T-helper 17 cell (primary cell): ENCODE data around the gene TBC1D21. TPM values are rescaled to one million over a fixed set of nuclear protein-coding genes. Genes with fewer than 3 reads are reported as not detected.
A peak's percentile ranks its signal among the peaks of the same experiment; 100 is the strongest.

Experiments used
- ATAC-seq: fragments of 150-1000 bp; cut with Tn5 transposase; 2 replicates; pipeline ENCODE4 v1.10.0; 2021; ENCODE audit warnings: mild to moderate bottlenecking, moderate library complexity
- DNase-seq, 3 donors: peaks; one replicate each; pipeline versions ENCODE4 v3.0.0 to v3.0.0-alpha.2; 2020 to 2021
- H3K9me3 ChIP-seq: one replicate; pipeline ENCODE4 v1.7.0; 2013; ENCODE audit warnings: low read length, mild to moderate bottlenecking; ENCODE audit not compliant: control insufficient read depth, poor library complexity, severe bottlenecking
- H3K27ac Mint-ChIP-seq: one replicate; pipeline ENCODE4 v1.8.0; 2022; ENCODE audit warnings: mild to moderate bottlenecking, moderate library complexity, mixed read lengths
- H3K27me3 Mint-ChIP-seq: one replicate; pipeline ENCODE4 v1.8.0; 2022; ENCODE audit warnings: mixed read lengths
- H3K36me3 Mint-ChIP-seq: one replicate; pipeline ENCODE4 v1.8.0; 2022; ENCODE audit warnings: low read depth, mixed read lengths
- H3K4me1 Mint-ChIP-seq: one replicate; pipeline ENCODE4 v1.8.0; 2022; ENCODE audit warnings: mild to moderate bottlenecking, mixed read lengths
- H3K4me3 Mint-ChIP-seq: one replicate; pipeline ENCODE4 v1.8.0; 2022; ENCODE audit warnings: mild to moderate bottlenecking, moderate library complexity, mixed read lengths
- total RNA-seq, 4 donors: library from RNA in 2 of 4; stranded (reverse) in 2 of 4; gene quantifications; one replicate each; pipeline ENCODE4 v1.2.3 and lab custom pipeline; 2022 to 2026

TBC1D21 gene
- total RNA-seq, 2 donors from 2014 or later, result not detected

GRCh38 chr15:73900095-73900712, 26.8 kb downstream of the TBC1D21 start:
- DNase-seq (no peak), ATAC-seq (no peak)
- peaks cover 5% of the 10 kb centered on the region for H3K36me3 Mint-ChIP-seq
- H3K27me3 Mint-ChIP-seq, result no peaks in the 10 kb centered on the region
- peaks cover 15% of the 10 kb centered on the region for H3K4me1 Mint-ChIP-seq
- peak overlapping the region; percentile 37 for H3K27ac Mint-ChIP-seq
- no peaks in the 10 kb centered on the region for H3K9me3 ChIP-seq
- no peak overlapping the region for H3K4me3 Mint-ChIP-seq

- H3K9me3 ChIP-seq, result no peaks in the 10 kb centered on the region
- H3K4me1 Mint-ChIP-seq, result peaks cover 12% of the 10 kb centered on the region
- ATAC-seq, result no peak
- peaks cover 6% of the 10 kb centered on the region for H3K36me3 Mint-ChIP-seq
- no peaks in the 10 kb centered on the region for H3K27me3 Mint-ChIP-seq
- H3K4me3 Mint-ChIP-seq, result no peak overlapping the region
- DNase-seq, result no peak
- H3K27ac Mint-ChIP-seq, result no peak overlapping the region
These were observed 27.9 kb downstream of the TBC1D21 start for GRCh38 chr15:73901126-73901810.

DNA sequence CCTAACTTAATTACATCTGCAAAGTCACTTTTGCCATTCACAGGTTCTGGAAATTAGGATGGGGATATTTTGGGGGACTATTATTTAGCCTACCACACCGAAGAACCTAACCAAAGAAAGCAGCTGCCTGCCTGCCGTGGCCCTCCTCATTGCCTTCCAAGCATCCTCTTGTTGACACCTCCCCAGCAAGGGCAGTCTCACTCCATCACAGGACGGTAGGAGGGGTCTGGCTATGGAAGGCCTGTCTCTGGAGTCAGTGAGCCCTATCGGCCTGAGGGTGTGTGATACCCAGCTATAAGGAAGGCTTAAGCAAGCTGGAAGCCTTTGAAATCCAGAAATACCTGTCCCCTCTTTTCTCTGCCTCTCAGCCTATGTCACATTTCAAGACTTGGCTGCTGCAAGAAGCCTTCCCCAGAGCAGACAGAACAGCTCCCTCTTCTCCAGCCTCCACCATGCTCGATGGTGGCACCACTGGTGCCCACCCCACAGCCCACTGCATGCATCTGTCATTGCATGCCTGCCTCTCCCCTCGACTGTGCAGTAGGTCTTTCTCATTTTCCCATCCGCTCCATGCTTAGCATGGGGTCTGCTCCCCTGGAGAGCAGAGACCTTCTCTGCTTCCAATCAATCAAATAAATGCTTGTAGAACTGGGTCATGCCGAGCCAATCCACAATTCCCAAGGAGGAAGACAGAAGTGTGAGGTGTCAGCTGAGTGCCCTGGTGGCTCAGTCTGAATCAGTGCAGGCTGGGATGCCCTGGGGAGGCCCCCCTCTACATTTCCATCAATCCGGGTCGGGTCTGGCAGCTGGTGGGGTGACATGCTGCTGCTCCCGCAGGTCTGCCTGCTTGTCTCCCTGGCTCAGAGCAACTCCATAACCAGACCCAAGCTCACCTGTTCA, 29.0 kb downstream of the TBC1D21 start:
- Mint-ChIP-seq H3K27ac (peak overlapping the region; percentile 68), H3K27me3 (no peaks in the 10 kb centered on the region), H3K36me3 (peaks cover 9% of the 10 kb centered on the region), H3K4me1 (peaks cover 8% of the 10 kb centered on the region), H3K4me3 (no peak overlapping the region)
- H3K9me3 ChIP-seq, result no peaks in the 10 kb centered on the region
- ATAC-seq (no peak), DNase-seq (no peak)

GRCh38 chr15:73904026-73904815, 30.9 kb downstream of the TBC1D21 start:
- DNase-seq (no peak), ATAC-seq (no peak)
- Mint-ChIP-seq H3K4me1 (peaks cover 11% of the 10 kb centered on the region), H3K4me3 (no peak overlapping the region), H3K27me3 (no peaks in the 10 kb centered on the region), H3K36me3 (peaks cover 10% of the 10 kb centered on the region), H3K27ac (no peak overlapping the region)
- no peaks in the 10 kb centered on the region for H3K9me3 ChIP-seq

DNA sequence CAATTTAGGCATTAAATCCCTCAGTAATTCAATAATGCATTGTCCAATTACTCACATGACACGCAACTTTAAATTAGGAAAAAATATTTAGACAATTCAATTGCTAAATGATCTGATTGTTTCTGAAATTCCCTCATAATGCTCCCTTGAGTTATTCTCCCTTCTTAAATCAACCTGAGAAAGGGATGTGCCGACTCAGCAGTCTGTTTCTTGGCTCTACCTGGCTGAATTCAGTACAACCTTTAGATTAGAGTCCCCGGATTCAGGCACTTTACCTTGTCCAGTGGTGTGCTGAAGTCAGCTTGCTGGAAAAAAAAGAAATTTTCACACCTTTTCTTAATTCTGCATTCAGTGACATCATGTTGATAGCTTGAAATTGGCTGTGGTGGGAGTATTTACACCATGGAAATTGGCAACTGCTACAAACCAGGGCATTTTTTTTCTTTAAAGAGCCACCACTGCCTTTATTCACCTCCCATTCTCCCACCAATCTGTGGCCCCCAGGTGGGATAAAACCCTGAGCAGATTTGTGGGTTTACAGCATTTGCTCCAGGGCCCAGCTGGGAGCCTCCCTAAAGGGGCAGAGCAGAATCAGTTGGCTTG, 32.0 kb downstream of the TBC1D21 start:
- Mint-ChIP-seq H3K27ac (no peak overlapping the region), H3K4me1 (peaks cover 11% of the 10 kb centered on the region), H3K27me3 (no peaks in the 10 kb centered on the region), H3K4me3 (no peak overlapping the region), H3K36me3 (peaks cover 10% of the 10 kb centered on the region)
- H3K9me3 ChIP-seq, result no peaks in the 10 kb centered on the region
- no peak for DNase-seq
- no peak for ATAC-seq

GRCh38 chr15:73906346-73907034, 33.1 kb downstream of the TBC1D21 start:
- no peaks in the 10 kb centered on the region for H3K27me3 Mint-ChIP-seq

DNA sequence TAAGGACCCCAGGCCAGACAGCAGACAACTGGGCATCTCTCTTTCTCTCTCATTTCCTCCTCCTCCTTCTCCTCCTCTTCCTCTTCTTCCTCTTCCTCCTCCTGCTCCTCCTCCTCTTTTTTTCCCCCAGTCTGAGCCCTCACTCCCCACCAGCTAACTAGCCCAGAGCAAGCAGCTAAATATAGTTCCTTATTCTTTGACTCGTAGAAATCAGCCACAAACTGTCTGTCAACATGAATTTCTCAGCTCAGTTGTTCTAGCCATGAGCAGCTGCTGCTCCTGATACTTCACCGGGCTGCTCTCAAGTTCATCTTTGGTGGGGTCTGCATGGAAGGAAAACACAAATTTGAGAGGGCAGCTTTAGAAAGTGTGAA, 33.7 kb downstream of the TBC1D21 start:
- H3K27ac Mint-ChIP-seq, result no peak overlapping the region
- ATAC-seq (no peak), DNase-seq (no peak)
- peaks cover 9% of the 10 kb centered on the region for H3K4me1 Mint-ChIP-seq
- H3K36me3 Mint-ChIP-seq, result peaks cover 11% of the 10 kb centered on the region
- H3K9me3 ChIP-seq, result no peaks in the 10 kb centered on the region
- no peaks in the 10 kb centered on the region for H3K27me3 Mint-ChIP-seq
- no peak overlapping the region for H3K4me3 Mint-ChIP-seq

More at GRCh38 chr15:73906346-73907034, 33.1 kb downstream of the TBC1D21 start:
- no peak overlapping the region for H3K4me3 Mint-ChIP-seq
- DNase-seq (no peak), ATAC-seq (no peak)
- no peak overlapping the region for H3K27ac Mint-ChIP-seq
- H3K36me3 Mint-ChIP-seq, result peaks cover 11% of the 10 kb centered on the region
- H3K4me1 Mint-ChIP-seq, result peaks cover 9% of the 10 kb centered on the region
- H3K9me3 ChIP-seq, result no peaks in the 10 kb centered on the region

- Mint-ChIP-seq H3K36me3 (peaks cover 13% of the 10 kb centered on the region), H3K4me3 (no peak overlapping the region), H3K27me3 (no peaks in the 10 kb centered on the region), H3K27ac (no peak overlapping the region), H3K4me1 (peaks cover 12% of the 10 kb centered on the region)
- H3K9me3 ChIP-seq, result no peaks in the 10 kb centered on the region
- ATAC-seq (peak; percentile 100), DNase-seq (peak; percentile 52 to 75 (median 58))
These were observed 34.9 kb downstream of the TBC1D21 start for GRCh38 chr15:73908030-73908821.

GRCh38 chr15:73908822-73909122, 35.4 kb downstream of the TBC1D21 start:
- peaks cover 12% of the 10 kb centered on the region for H3K4me1 Mint-ChIP-seq
- ATAC-seq (no peak), DNase-seq (no peak)
- H3K27me3 Mint-ChIP-seq, result no peaks in the 10 kb centered on the region
- no peaks in the 10 kb centered on the region for H3K9me3 ChIP-seq
- H3K27ac Mint-ChIP-seq, result no peak overlapping the region
- no peak overlapping the region for H3K4me3 Mint-ChIP-seq
- H3K36me3 Mint-ChIP-seq, result peaks cover 13% of the 10 kb centered on the region

- no peak overlapping the region for H3K4me3 Mint-ChIP-seq
- H3K27ac Mint-ChIP-seq, result no peak overlapping the region
- no peaks in the 10 kb centered on the region for H3K9me3 ChIP-seq
- DNase-seq, result no peak
- H3K36me3 Mint-ChIP-seq, result peaks cover 11% of the 10 kb centered on the region
- peaks cover 16% of the 10 kb centered on the region for H3K4me1 Mint-ChIP-seq
- H3K27me3 Mint-ChIP-seq, result no peaks in the 10 kb centered on the region
- ATAC-seq, result no peak
These were observed 36.3 kb downstream of the TBC1D21 start for GRCh38 chr15:73909651-73910050.

DNA sequence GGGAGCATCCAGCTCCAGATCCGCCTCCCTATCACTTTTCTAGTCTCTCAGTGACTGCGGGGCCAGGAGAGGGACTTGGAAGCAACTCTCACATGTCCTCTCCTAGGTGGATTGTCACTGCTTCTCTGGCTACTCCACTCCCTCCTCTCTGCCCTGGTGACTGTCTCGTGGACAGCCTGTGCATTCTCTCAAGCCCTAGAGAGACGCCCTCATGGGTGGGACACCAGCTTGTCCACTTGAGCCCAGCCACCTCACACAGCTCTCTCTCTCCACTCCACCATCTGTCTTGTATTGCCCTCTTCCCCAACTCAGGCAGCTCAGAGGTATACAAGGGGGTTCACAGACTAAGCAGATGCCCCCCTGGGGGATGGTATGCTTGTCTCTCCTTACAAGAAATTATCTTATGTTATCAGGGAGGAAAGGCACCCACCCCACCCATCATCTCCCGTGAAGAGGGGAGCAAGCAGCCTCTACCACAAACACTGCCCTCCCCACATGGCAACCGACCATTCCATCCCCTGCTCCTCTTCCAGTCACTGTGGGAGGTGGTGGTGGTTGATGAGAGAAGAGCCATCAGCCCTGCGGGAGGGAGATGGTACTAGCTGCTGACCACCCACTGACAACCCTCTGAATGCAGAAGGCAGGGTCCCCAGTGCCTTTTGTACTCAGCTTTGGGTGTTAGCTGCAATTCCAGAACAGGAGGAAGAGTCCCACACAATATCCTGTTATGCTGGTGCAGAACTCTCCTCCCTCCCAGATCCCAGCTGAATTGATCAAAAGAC, 37.3 kb downstream of the TBC1D21 start:
- Mint-ChIP-seq H3K27ac (no peak overlapping the region), H3K36me3 (peaks cover 10% of the 10 kb centered on the region), H3K4me3 (no peak overlapping the region), H3K27me3 (no peaks in the 10 kb centered on the region), H3K4me1 (peaks cover 17% of the 10 kb centered on the region)
- no peaks in the 10 kb centered on the region for H3K9me3 ChIP-seq
- ATAC-seq (no peak), DNase-seq (no peak)
